BLaER1 treated with 17β-estradiol and CSF1 and Interleukin-3, amounts not matched to agents 10 nM and 100 nM (cell line): ENCODE results near the gene SMARCC2.

ENCODE experiments used
- H3K27ac ChIP-seq, 11 experiments: shearing (Covaris generic); formaldehyde crosslinking; 2 replicates each; pipeline ENCODE4 v1.8.1; 2022
- H3K27me3 ChIP-seq, 11 experiments: shearing (Covaris generic); formaldehyde crosslinking; 2 replicates each; pipeline ENCODE4 v1.8.1; 2022
- H3K36me3 ChIP-seq, 11 experiments: shearing (Covaris generic); formaldehyde crosslinking; 2 replicates each; pipeline ENCODE4 v1.8.1; 2022
- H3K4me1 ChIP-seq, 10 experiments: shearing (Covaris generic); formaldehyde crosslinking; 2 replicates each; pipeline ENCODE4 v1.8.1; 2022
- H3K4me2 ChIP-seq, 11 experiments: shearing (Covaris generic); formaldehyde crosslinking; 2 replicates each; pipeline ENCODE4 v1.8.1; 2022
- H3K4me3 ChIP-seq, 10 experiments: shearing (Covaris generic); formaldehyde crosslinking; 2 replicates each; pipeline ENCODE4 v1.8.1; 2022
- H3K9ac ChIP-seq, 11 experiments: shearing (Covaris generic); formaldehyde crosslinking; 2 replicates each; pipeline ENCODE4 v1.8.1; 2022
- H3K9me3 ChIP-seq, 11 experiments: shearing (Covaris generic); formaldehyde crosslinking; replicated peaks in 1 of 11; 2 replicates each; pipeline ENCODE4 v1.8.1; 2022
- H4K20me1 ChIP-seq, 11 experiments: shearing (Covaris generic); formaldehyde crosslinking; 2 replicates each; pipeline ENCODE4 v1.8.1; 2022
- Cebpa-rat ChIP-seq, 11 experiments: shearing (Covaris generic); IDR thresholded peaks; 2 replicates each; pipeline ENCODE4 v1.8.1; 2022

SMARCC2 gene

GRCh38 chr12:56189099-56189917 lies at the start of gene SMARCC2:
Gene SMARCC2 (minus strand): TSS chr12:56189483. CDS start chr12:56189461, 22 bp downstream.
- peak within 1 kb of the TSS; percentile 85 to 95 (median 91) for H3K9ac ChIP-seq
- peaks cover 24 to 34% (median 27%) of the 10 kb centered on the region in 10 experiments for H3K4me1 ChIP-seq
- no peak for TF ChIP-seq Cebpa-rat (IDR thresholded peaks at IDR 0.05)
- H3K27ac ChIP-seq, result peak within 1 kb of the TSS; percentile 69 to 92 (median 87)
- no peaks in the 10 kb centered on the region for H3K9me3 ChIP-seq
- peaks cover 24 to 33% (median 31%) of the 10 kb centered on the region in 11 experiments for H3K36me3 ChIP-seq
- H3K4me3 ChIP-seq, result peak within 1 kb of the TSS; percentile 84 to 95 (median 92)
- no peaks in the 10 kb centered on the region for H3K27me3 ChIP-seq
- peaks cover 7 to 40% (median 15%) of the 10 kb centered on the region in 11 experiments; a peak in 15 of 22 replicates for H4K20me1 ChIP-seq
- peak within 1 kb of the TSS; percentile 87 to 98 (median 94) for H3K4me2 ChIP-seq

GRCh38 chr12:56237552-56237951 lies 48.3 kb upstream of the SMARCC2 start:
- no peak overlapping the region for H3K4me3 ChIP-seq
- H3K36me3 ChIP-seq, result peaks cover 43 to 64% (median 58%) of the 10 kb centered on the region in 11 experiments
- H3K27ac ChIP-seq, result no peak overlapping the region

GRCh38 chr12:56236985-56237384 lies 47.7 kb upstream of the SMARCC2 start:
- no peak for TF ChIP-seq Cebpa-rat (IDR thresholded peaks at IDR 0.05)
- Histone ChIP-seq H3K4me1 (peaks cover 0 to 2% (median 0%) of the 10 kb centered on the region in 10 experiments; a peak in 1 of 20 replicates), H3K4me2 (no peak overlapping the region), H3K27ac (no peak overlapping the region), H3K4me3 (no peak overlapping the region), H3K9ac (no peak overlapping the region), H3K27me3 (no peaks in the 10 kb centered on the region), H4K20me1 (peaks cover 0 to 50% (median 5%) of the 10 kb centered on the region in 11 experiments; a peak in 9 of 22 replicates), H3K9me3 (no peaks in the 10 kb centered on the region), H3K36me3 (peaks cover 37 to 58% (median 53%) of the 10 kb centered on the region in 11 experiments)

More at GRCh38 chr12:56237552-56237951, 48.3 kb upstream of the SMARCC2 start:
- Histone ChIP-seq H3K4me2 (no peak overlapping the region), H3K9ac (no peak overlapping the region), H4K20me1 (peaks cover 0 to 55% (median 9%) of the 10 kb centered on the region in 11 experiments; a peak in 10 of 22 replicates), H3K9me3 (no peaks in the 10 kb centered on the region), H3K27me3 (no peaks in the 10 kb centered on the region), H3K4me1 (no peaks in the 10 kb centered on the region)
- no peak for TF ChIP-seq Cebpa-rat (IDR thresholded peaks at IDR 0.05)

GRCh38 chr12:56236091-56236490 lies 46.8 kb upstream of the SMARCC2 start:
- Histone ChIP-seq H3K9ac (no peak overlapping the region), H4K20me1 (peaks cover 0 to 41% (median 0%) of the 10 kb centered on the region in 11 experiments; a peak in 5 of 22 replicates), H3K4me2 (no peak overlapping the region), H3K27ac (no peak overlapping the region), H3K9me3 (no peaks in the 10 kb centered on the region), H3K4me3 (no peak overlapping the region), H3K4me1 (peaks cover 0 to 11% (median 4%) of the 10 kb centered on the region in 10 experiments; a peak in 10 of 20 replicates), H3K27me3 (no peaks in the 10 kb centered on the region), H3K36me3 (peaks cover 30 to 49% (median 44%) of the 10 kb centered on the region in 11 experiments)
- no peak for TF ChIP-seq Cebpa-rat (IDR thresholded peaks at IDR 0.05)

GRCh38 chr12:56234746-56235436 lies 45.6 kb upstream of the SMARCC2 start:
- H3K4me3 ChIP-seq, result no peak overlapping the region
- TF ChIP-seq Cebpa-rat (IDR thresholded peaks at IDR 0.05), result no peak
- no peaks in the 10 kb centered on the region for H3K27me3 ChIP-seq
- no peaks in the 10 kb centered on the region for H3K9me3 ChIP-seq
- peaks cover 7 to 23% (median 16%) of the 10 kb centered on the region in 10 experiments; a peak in 18 of 20 replicates for H3K4me1 ChIP-seq
- peaks cover 0 to 34% (median 0%) of the 10 kb centered on the region in 11 experiments; a peak in 5 of 22 replicates for H4K20me1 ChIP-seq
- no peak overlapping the region for H3K4me2 ChIP-seq
- H3K36me3 ChIP-seq, result peaks cover 18 to 37% (median 33%) of the 10 kb centered on the region in 11 experiments
- H3K9ac ChIP-seq, result no peak overlapping the region
- H3K27ac ChIP-seq, result no peak overlapping the region

GRCh38 chr12:56231184-56231582 lies 41.9 kb upstream of the SMARCC2 start:
- peaks cover 0 to 3% (median 0%) of the 10 kb centered on the region in 11 experiments; a peak in 2 of 22 replicates for H4K20me1 ChIP-seq
- H3K27me3 ChIP-seq, result no peaks in the 10 kb centered on the region
- TF ChIP-seq Cebpa-rat (IDR thresholded peaks at IDR 0.05), result no peak
- peaks cover 2 to 18% (median 4%) of the 10 kb centered on the region in 11 experiments; a peak in 13 of 22 replicates for H3K36me3 ChIP-seq
- H3K9ac ChIP-seq, result 0 out of 22 replicates have a peak overlapping the region, but pooled peaks of 2 of the 11 experiments have one; percentile 9 to 19
- peaks cover 7 to 41% (median 33%) of the 10 kb centered on the region in 10 experiments; a peak in 18 of 20 replicates for H3K4me1 ChIP-seq
- H3K4me3 ChIP-seq, result no peak overlapping the region
- H3K4me2 ChIP-seq, result peak overlapping the region in 5 of 11 experiments; percentile 47 to 77 (median 68); a peak in 5 of 22 replicates
- no peaks in the 10 kb centered on the region for H3K9me3 ChIP-seq
- H3K27ac ChIP-seq, result no peak overlapping the region

- no peak for TF ChIP-seq Cebpa-rat (IDR thresholded peaks at IDR 0.05)
- Histone ChIP-seq H3K27ac (peak overlapping the region in 3 of 11 experiments; percentile 39 to 60 (median 53); a peak in 4 of 22 replicates), H3K36me3 (peaks cover 0 to 20% (median 5%) of the 10 kb centered on the region in 11 experiments; a peak in 6 of 22 replicates), H3K9me3 (no peaks in the 10 kb centered on the region), H3K4me3 (no peak overlapping the region), H3K4me1 (peaks cover 9 to 46% (median 36%) of the 10 kb centered on the region in 10 experiments; a peak in 19 of 20 replicates), H3K27me3 (no peaks in the 10 kb centered on the region), H3K9ac (peak overlapping the region in 4 of 11 experiments; percentile 17 to 45 (median 26); a peak in 4 of 22 replicates), H4K20me1 (no peaks in the 10 kb centered on the region; a peak in 1 of 22 replicates), H3K4me2 (peak overlapping the region; percentile 39 to 80 (median 66))
Observed at GRCh38 chr12:56230432-56231183, 41.3 kb upstream of the SMARCC2 start.

- Histone ChIP-seq H3K36me3 (peaks cover 0 to 21% (median 5%) of the 10 kb centered on the region in 11 experiments; a peak in 6 of 22 replicates), H3K9ac (peak within 1 kb of the TSS in 5 of 11 experiments; percentile 17 to 45 (median 26); a peak in 4 of 22 replicates), H3K4me1 (peaks cover 15 to 53% (median 43%) of the 10 kb centered on the region in 10 experiments; a peak in 19 of 20 replicates), H3K4me3 (no peak within 1 kb of the TSS), H4K20me1 (no peaks in the 10 kb centered on the region; a peak in 1 of 22 replicates), H3K27me3 (no peaks in the 10 kb centered on the region), H3K4me2 (peak within 1 kb of the TSS; percentile 39 to 80 (median 66)), H3K27ac (peak within 1 kb of the TSS in 7 of 11 experiments; percentile 8 to 60 (median 44); a peak in 9 of 22 replicates), H3K9me3 (no peaks in the 10 kb centered on the region)
- TF ChIP-seq Cebpa-rat (IDR thresholded peaks at IDR 0.05), result no peak
Observed at GRCh38 chr12:56229916-56230431, 40.7 kb upstream of the SMARCC2 start, which contains the start of gene SLC39A5. Gene SLC39A5 (plus strand): TSS chr12:56230051. CDS start chr12:56231275, 1,224 bp downstream.
